MCF 10A (cell line): ENCODE measurements around the gene KCNQ5. TPM values are rescaled to one million over a fixed set of nuclear protein-coding genes. Genes with fewer than 3 reads are reported as not detected.

Experiments used
- BruUV-seq: library from RNA; stranded (reverse); fragments of 400-500 nt; replicated peaks from 2 replicates; lab custom pipeline; 2021; lab: Mats Ljungman, UMichigan
- CTCF ChIA-PET: fragments of 300-600 bp; sonication (Branson Sonifier 250); formaldehyde crosslinking; extraction: SDS; loops from one replicate; lab custom pipeline; 2021; ENCODE audit warnings: antibody characterized with exemption, inconsistent platforms; lab: Yijun Ruan, JAX
- POLR2A ChIA-PET: fragments of 300-600, 350-650 bp; sonication (Branson Sonifier 250); formaldehyde crosslinking; extraction: SDS; loops from one replicate; lab custom pipeline; 2020; ENCODE audit warnings: antibody characterized with exemption, inconsistent platforms; lab: Yijun Ruan, JAX
- DNase-seq: peaks from one replicate; pipeline ENCODE4 v3.0.0-alpha.2; 2018; ENCODE audit not compliant: unreplicated experiment
- H3K27ac Mint-ChIP-seq: one replicate; pipeline ENCODE4 v1.8.0; 2022; ENCODE audit warnings: mild to moderate bottlenecking, low read depth, mixed read lengths; ENCODE audit not compliant: unreplicated experiment
- H3K27me3 Mint-ChIP-seq: one replicate; pipeline ENCODE4 v1.8.0; 2022; ENCODE audit warnings: mixed read lengths; ENCODE audit not compliant: insufficient read depth, unreplicated experiment
- H3K36me3 Mint-ChIP-seq: one replicate; pipeline ENCODE4 v1.8.0; 2022; ENCODE audit warnings: mild to moderate bottlenecking, moderate library complexity, mixed read lengths; ENCODE audit not compliant: insufficient read depth, unreplicated experiment
- H3K4me1 Mint-ChIP-seq: one replicate; pipeline ENCODE4 v1.8.0; 2022; ENCODE audit warnings: mixed read lengths; ENCODE audit not compliant: insufficient read depth, unreplicated experiment
- H3K4me3 Mint-ChIP-seq: one replicate; pipeline ENCODE4 v1.8.0; 2022; ENCODE audit warnings: mild to moderate bottlenecking, moderate library complexity, mixed read lengths; ENCODE audit not compliant: unreplicated experiment
- H3K9me3 Mint-ChIP-seq: one replicate; pipeline ENCODE4 v1.8.0; 2022; ENCODE audit warnings: mixed read lengths; ENCODE audit not compliant: unreplicated experiment
- intact Hi-C: fragments of 100-400 bp; cut with micrococcal nuclease; formaldehyde crosslinking; loops from 2 replicates; pipeline ENCODE4 v1.14.1; 2022
- total RNA-seq: library from RNA; stranded (reverse); gene quantifications from 2 replicates; pipeline ENCODE4 v1.2.3, GENCODE V29; 2022
- TF ChIP-seq, protein P1 (sequence below): fragments of 200-600 bp; IDR thresholded peaks from one replicate; pipeline ENCODE4 v1.8.0; 2022; ENCODE audit warnings: antibody characterized with exemption, mild to moderate bottlenecking; ENCODE audit not compliant: unreplicated experiment

Gene KCNQ5
- total RNA-seq, 1 experiment from 2014 or later = 10.3 TPM

DNA sequence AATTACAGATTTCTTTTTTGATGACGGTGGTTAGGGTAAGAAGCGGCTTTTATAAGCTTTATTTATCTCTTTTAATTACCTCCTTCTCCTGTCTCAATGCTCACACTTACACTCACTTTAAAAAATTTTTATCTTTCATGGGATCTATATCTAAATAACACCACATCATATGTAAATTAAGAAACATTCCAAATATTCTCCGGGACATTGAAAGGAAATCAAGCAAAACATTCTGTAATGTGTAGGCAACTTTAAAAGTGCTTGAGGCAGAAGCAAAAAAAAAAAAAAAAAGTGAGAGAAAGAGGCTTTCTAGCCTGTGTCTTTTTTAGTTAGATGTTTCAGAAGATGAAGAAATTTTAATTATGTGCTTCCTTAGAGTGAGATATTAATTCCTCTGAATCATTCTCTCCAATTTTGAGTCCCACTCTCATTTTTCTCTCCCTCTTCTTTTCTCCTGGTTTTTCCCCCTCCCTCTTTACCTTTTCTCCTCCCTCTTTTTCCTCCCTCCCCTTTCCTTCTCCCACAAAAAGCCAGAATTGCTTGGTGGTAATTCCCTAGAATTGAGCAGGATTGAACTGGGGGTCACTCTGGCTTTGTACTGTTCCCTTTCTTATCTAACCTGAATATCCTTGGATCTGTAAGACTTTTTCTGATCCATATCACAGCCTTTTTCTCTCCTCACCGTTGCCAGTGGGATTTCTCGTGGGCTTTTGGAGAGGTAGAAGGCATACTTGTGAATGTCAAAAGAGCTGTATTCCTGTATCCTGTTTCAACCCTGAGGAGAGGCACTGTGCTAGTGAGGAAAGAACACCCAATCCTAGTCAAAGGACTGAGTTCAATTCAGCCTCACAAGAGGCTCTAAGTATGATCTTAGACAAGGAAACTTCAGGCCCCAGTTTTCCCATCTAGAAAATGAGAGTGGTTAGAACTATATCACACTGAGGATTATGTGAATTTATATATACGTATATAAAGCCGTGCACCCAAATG is 30.4 kb downstream of the KCNQ5 start:
- H3K4me3 Mint-ChIP-seq = no peak overlapping the region
- POLR2A ChIA-PET = no interaction called here
- CTCF ChIA-PET = interaction anchor here (0.6 kb wide), 1 partner anchor 23 kb away, joined by 3 read pairs; no protein-coding TSS in a partner anchor
- H3K4me1 Mint-ChIP-seq = peaks cover 42% of the 10 kb centered on the region
- intact Hi-C loops = loop anchor here (2.0 kb wide), 1 partner anchor 29 kb away; the partner anchor contains the start of gene KCNQ5
- no peaks in the 10 kb centered on the region for H3K36me3 Mint-ChIP-seq
- no peaks in the 10 kb centered on the region for H3K27me3 Mint-ChIP-seq
- peaks cover 7% of the 10 kb centered on the region for H3K9me3 Mint-ChIP-seq
- no TSS peak for BruUV-seq
- TF ChIP-seq, protein P1, sequence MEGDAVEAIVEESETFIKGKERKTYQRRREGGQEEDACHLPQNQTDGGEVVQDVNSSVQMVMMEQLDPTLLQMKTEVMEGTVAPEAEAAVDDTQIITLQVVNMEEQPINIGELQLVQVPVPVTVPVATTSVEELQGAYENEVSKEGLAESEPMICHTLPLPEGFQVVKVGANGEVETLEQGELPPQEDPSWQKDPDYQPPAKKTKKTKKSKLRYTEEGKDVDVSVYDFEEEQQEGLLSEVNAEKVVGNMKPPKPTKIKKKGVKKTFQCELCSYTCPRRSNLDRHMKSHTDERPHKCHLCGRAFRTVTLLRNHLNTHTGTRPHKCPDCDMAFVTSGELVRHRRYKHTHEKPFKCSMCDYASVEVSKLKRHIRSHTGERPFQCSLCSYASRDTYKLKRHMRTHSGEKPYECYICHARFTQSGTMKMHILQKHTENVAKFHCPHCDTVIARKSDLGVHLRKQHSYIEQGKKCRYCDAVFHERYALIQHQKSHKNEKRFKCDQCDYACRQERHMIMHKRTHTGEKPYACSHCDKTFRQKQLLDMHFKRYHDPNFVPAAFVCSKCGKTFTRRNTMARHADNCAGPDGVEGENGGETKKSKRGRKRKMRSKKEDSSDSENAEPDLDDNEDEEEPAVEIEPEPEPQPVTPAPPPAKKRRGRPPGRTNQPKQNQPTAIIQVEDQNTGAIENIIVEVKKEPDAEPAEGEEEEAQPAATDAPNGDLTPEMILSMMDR = no peak
- DNase-seq = no peak
- no peak overlapping the region for H3K27ac Mint-ChIP-seq

DNA sequence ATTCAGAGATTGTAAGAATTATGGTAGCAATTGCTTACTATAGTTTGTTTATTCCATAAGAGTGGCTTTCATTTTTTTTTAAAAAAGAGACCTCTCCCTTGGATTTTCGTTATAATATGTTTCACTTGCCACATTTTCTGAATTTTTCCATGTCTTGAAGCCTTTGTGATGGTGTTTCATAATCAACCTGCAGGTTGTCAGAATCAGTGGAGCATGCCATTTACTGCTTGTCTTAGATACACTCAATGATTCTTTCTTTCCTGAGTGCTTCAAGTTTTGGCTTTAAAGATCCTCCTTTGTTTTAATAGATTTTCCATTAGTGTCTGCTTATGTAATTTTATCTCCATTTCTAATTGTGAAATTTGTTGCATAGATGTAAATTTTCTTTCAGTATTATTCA is 31.2 kb downstream of the KCNQ5 start:
- ChIA-PET POLR2A (no interaction called here), CTCF (no interaction called here)
- no TSS peak for BruUV-seq
- TF ChIP-seq, protein P1 = no peak
- Mint-ChIP-seq H3K4me3 (no peak overlapping the region), H3K36me3 (no peaks in the 10 kb centered on the region), H3K4me1 (peaks cover 40% of the 10 kb centered on the region), H3K27me3 (no peaks in the 10 kb centered on the region), H3K27ac (no peak overlapping the region), H3K9me3 (peaks cover 7% of the 10 kb centered on the region)
- DNase-seq = no peak
- intact Hi-C loops = no loop called here

DNA sequence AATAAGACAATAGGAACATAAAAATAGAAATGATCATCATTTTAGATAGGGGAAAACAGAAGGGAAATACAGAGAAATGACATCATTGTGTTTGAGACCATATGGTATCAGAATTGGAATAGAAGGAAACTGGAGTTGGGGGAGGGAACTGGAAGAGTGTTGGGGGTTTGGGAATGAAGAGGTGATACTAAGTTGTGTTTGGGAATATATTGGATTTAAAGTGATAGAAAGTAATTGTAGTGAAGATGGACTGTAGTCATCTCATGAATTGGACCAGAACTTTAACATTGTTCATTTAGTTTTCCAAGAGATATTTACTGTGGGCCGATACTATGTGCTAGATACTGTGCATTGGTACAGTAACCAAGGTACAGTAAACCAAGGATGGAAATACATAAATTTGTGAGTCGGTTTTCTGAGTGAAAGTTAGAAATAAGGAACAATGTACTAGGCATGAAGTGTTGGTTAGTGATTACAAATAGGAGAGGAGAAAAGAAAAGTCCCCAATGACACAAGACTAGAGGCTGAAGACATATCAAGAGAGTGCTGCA is 32.3 kb downstream of the KCNQ5 start:
- Mint-ChIP-seq H3K27me3 (no peaks in the 10 kb centered on the region), H3K27ac (no peak overlapping the region), H3K36me3 (no peaks in the 10 kb centered on the region), H3K4me3 (no peak overlapping the region), H3K9me3 (peaks cover 7% of the 10 kb centered on the region), H3K4me1 (peaks cover 38% of the 10 kb centered on the region)
- DNase-seq = no peak
- BruUV-seq = no TSS peak
- CTCF ChIA-PET = interaction anchor here (0.6 kb wide), 1 partner anchor 476 kb away, joined by 3 read pairs; no protein-coding TSS in a partner anchor
- TF ChIP-seq, protein P1 = no peak
- POLR2A ChIA-PET = no interaction called here
- intact Hi-C loops = no loop called here
